H9 (cell line): ENCODE results near the gene ZNF106. TPM values are rescaled to one million over a fixed set of nuclear protein-coding genes. Genes with fewer than 3 reads are reported as not detected.

Experiments used
- DNase-seq: peaks from one replicate; pipeline ENCODE4 v3.0.0-alpha.2; 2017
- H2AFZ ChIP-seq: one replicate; pipeline ENCODE4 v1.6.1; 2013; ENCODE audit warnings: mild to moderate bottlenecking, low read length, control low read depth, moderate library complexity
- H2AK5ac ChIP-seq: 2 replicates; pipeline ENCODE4 v1.6.1; 2013; ENCODE audit warnings: low read length, control low read depth, mixed read lengths; ENCODE audit not compliant: insufficient read length
- H2BK120ac ChIP-seq: one replicate; pipeline ENCODE4 v1.6.1; 2013; ENCODE audit warnings: low read depth, mild to moderate bottlenecking, low read length, control low read depth, inconsistent platforms; ENCODE audit not compliant: poor library complexity, severe bottlenecking
- H2BK12ac ChIP-seq: 2 replicates; pipeline ENCODE4 v1.6.1; 2013; ENCODE audit warnings: low read length, control low read depth, mixed read lengths, low read depth; ENCODE audit not compliant: insufficient read length
- H2BK15ac ChIP-seq: 2 replicates; pipeline ENCODE4 v1.6.1; 2013; ENCODE audit warnings: low read depth, low read length, control low read depth
- H2BK20ac ChIP-seq: one replicate; pipeline ENCODE4 v1.6.1; 2013; ENCODE audit warnings: low read depth, mild to moderate bottlenecking, low read length, control low read depth, inconsistent platforms; ENCODE audit not compliant: poor library complexity, severe bottlenecking
- H2BK5ac ChIP-seq: 2 replicates; pipeline ENCODE4 v1.6.1; 2013; ENCODE audit warnings: low read length, control low read depth, mixed read lengths; ENCODE audit not compliant: insufficient read length
- H3K14ac ChIP-seq: 2 replicates; pipeline ENCODE4 v1.6.1; 2013; ENCODE audit warnings: low read length, control low read depth; ENCODE audit not compliant: insufficient read depth
- H3K18ac ChIP-seq: 2 replicates; pipeline ENCODE4 v1.6.1; 2013; ENCODE audit warnings: low read depth, mild to moderate bottlenecking, mixed read lengths, low read length, control low read depth; ENCODE audit not compliant: insufficient read length
- H3K23ac ChIP-seq: 2 replicates; pipeline ENCODE4 v1.6.1; 2013; ENCODE audit warnings: low read length, control low read depth, mixed read lengths, low read depth; ENCODE audit not compliant: insufficient read length
- H3K23me2 ChIP-seq: 2 replicates; pipeline ENCODE4 v1.6.1; 2013; ENCODE audit warnings: low read depth, mild to moderate bottlenecking, mixed read lengths, low read length, control low read depth; ENCODE audit not compliant: insufficient read length, poor library complexity, severe bottlenecking
- H3K27ac ChIP-seq: 2 replicates; pipeline ENCODE4 v1.5.1; 2013; ENCODE audit warnings: low read length, control low read depth, mixed read lengths, low read depth; ENCODE audit not compliant: insufficient read length
- H3K27me3 ChIP-seq: 2 replicates; pipeline ENCODE4 v1.6.1; 2013; ENCODE audit warnings: low read length, control low read depth, inconsistent platforms; ENCODE audit not compliant: insufficient read depth
- H3K4ac ChIP-seq: 2 replicates; pipeline ENCODE4 v1.6.1; 2013; ENCODE audit warnings: low read depth, mild to moderate bottlenecking, control low read depth, inconsistent platforms, low read length, moderate library complexity
- H3K4me1 ChIP-seq: 2 replicates; pipeline ENCODE4 v1.6.1; 2013; ENCODE audit warnings: low read length, control low read depth, inconsistent platforms; ENCODE audit not compliant: insufficient read depth
- H3K4me2 ChIP-seq: 2 replicates; pipeline ENCODE4 v1.6.1; 2013; ENCODE audit warnings: low read length, control low read depth, mixed read lengths; ENCODE audit not compliant: insufficient read length, insufficient read depth
- H3K56ac ChIP-seq: 2 replicates; pipeline ENCODE4 v1.6.1; 2013; ENCODE audit warnings: low read depth, mild to moderate bottlenecking, mixed read lengths, low read length, control low read depth; ENCODE audit not compliant: insufficient read length
- H3K79me1 ChIP-seq: 2 replicates; pipeline ENCODE4 v1.6.1; 2013; ENCODE audit warnings: low read depth, mild to moderate bottlenecking, moderate library complexity, low read length, control low read depth, inconsistent platforms; ENCODE audit not compliant: insufficient read depth, poor library complexity, severe bottlenecking
- H3K79me2 ChIP-seq: 2 replicates; pipeline ENCODE4 v1.6.1; 2013; ENCODE audit warnings: low read length, control low read depth, inconsistent platforms; ENCODE audit not compliant: insufficient read depth
- H3K9ac ChIP-seq: 2 replicates; pipeline ENCODE4 v1.6.1; 2013; ENCODE audit warnings: low read length, control low read depth, mixed read lengths; ENCODE audit not compliant: insufficient read length; ENCODE audit errors: extremely low read depth
- H3K9me3 ChIP-seq: one replicate; pipeline ENCODE4 v1.6.1; 2013; ENCODE audit warnings: low read depth, low read length, inconsistent platforms; ENCODE audit not compliant: control insufficient read depth
- H3T11ph ChIP-seq: one replicate; pipeline ENCODE4 v1.6.1; 2013; ENCODE audit warnings: mild to moderate bottlenecking, low read length, control low read depth, inconsistent platforms
- H4K20me1 ChIP-seq: one replicate; pipeline ENCODE4 v1.6.1; 2013; ENCODE audit not compliant: control insufficient read depth, insufficient read length, insufficient read depth
- H4K5ac ChIP-seq: 2 replicates; pipeline ENCODE4 v1.6.1; 2013; ENCODE audit warnings: low read depth, mild to moderate bottlenecking, mixed read lengths, low read length, control low read depth; ENCODE audit not compliant: insufficient read length
- H4K8ac ChIP-seq: replicated peaks from 2 replicates; pipeline ENCODE4 v1.6.1; 2013; ENCODE audit warnings: low read length, control low read depth, mixed read lengths, low read depth; ENCODE audit not compliant: insufficient read length
- H4K91ac ChIP-seq: 2 replicates; pipeline ENCODE4 v1.6.1; 2013; ENCODE audit warnings: low read depth, mild to moderate bottlenecking, moderate library complexity, mixed read lengths, low read length, control low read depth; ENCODE audit not compliant: insufficient read length
- H3K27ac Mint-ChIP-seq, 3 experiments: 2 replicates in 2 of 3; 3 replicates in 1 of 3; pipeline ENCODE4 v1.8.0; 2020 to 2021; ENCODE audit warnings: mixed read lengths in 3 of 3, mild to moderate bottlenecking in 1 of 3, moderate library complexity in 1 of 3
- H3K27me3 Mint-ChIP-seq: 2 replicates; pipeline ENCODE4 v1.8.0; 2021; ENCODE audit warnings: low read depth, mild to moderate bottlenecking, moderate library complexity, mixed read lengths
- H3K36me3 Mint-ChIP-seq, 3 experiments: 2 replicates in 2 of 3; 3 replicates in 1 of 3; pipeline ENCODE4 v1.8.0; 2020 to 2021; ENCODE audit warnings: low read depth in 3 of 3, mixed read lengths in 3 of 3; ENCODE audit not compliant: insufficient read depth in 1 of 3
- H3K4me1 Mint-ChIP-seq, 2 experiments: 2 replicates each; pipeline ENCODE4 v1.8.0; 2020; ENCODE audit warnings: mixed read lengths in 2 of 2
- H3K4me3 Mint-ChIP-seq, 2 experiments: 2 replicates in 1 of 2; 3 replicates in 1 of 2; pipeline ENCODE4 v1.8.0; 2020 to 2021; ENCODE audit warnings: mild to moderate bottlenecking in 2 of 2, mixed read lengths in 2 of 2, moderate library complexity in 1 of 2
- H3K9me3 Mint-ChIP-seq, 2 experiments: 2 replicates in 1 of 2; 3 replicates in 1 of 2; pipeline ENCODE4 v1.8.0; 2020; ENCODE audit warnings: mild to moderate bottlenecking in 2 of 2, mixed read lengths in 2 of 2, moderate library complexity in 1 of 2
- WGBS: extraction: QIAGEN DNeasy Blood & Tissue Kit; methylation state at CpG from one replicate; pipeline ENCODE4 v1.1.7; 2013; ENCODE audit warnings: missing lambda C conversion rate, low lambda C conversion rate, mixed read lengths; ENCODE audit not compliant: insufficient read length; ENCODE audit errors: extremely low coverage; 5-methylcytosine and 5-hydroxymethylcytosine counted together
- total RNA-seq: library from RNA; stranded (reverse); gene quantifications from 2 replicates; pipeline ENCODE4 v1.2.1, GENCODE V29; 2021
- TF ChIP-seq, protein P1 (sequence below): fragments of 200-600 bp; sonication (generic); conservative IDR thresholded peaks from 3 replicates; pipeline ENCODE4 v1.8.0; 2021; ENCODE audit warnings: antibody characterized with exemption, mild to moderate bottlenecking

The ZNF106 gene
- total RNA-seq, 1 experiment from 2014 or later, result 55.0 TPM

DNA sequence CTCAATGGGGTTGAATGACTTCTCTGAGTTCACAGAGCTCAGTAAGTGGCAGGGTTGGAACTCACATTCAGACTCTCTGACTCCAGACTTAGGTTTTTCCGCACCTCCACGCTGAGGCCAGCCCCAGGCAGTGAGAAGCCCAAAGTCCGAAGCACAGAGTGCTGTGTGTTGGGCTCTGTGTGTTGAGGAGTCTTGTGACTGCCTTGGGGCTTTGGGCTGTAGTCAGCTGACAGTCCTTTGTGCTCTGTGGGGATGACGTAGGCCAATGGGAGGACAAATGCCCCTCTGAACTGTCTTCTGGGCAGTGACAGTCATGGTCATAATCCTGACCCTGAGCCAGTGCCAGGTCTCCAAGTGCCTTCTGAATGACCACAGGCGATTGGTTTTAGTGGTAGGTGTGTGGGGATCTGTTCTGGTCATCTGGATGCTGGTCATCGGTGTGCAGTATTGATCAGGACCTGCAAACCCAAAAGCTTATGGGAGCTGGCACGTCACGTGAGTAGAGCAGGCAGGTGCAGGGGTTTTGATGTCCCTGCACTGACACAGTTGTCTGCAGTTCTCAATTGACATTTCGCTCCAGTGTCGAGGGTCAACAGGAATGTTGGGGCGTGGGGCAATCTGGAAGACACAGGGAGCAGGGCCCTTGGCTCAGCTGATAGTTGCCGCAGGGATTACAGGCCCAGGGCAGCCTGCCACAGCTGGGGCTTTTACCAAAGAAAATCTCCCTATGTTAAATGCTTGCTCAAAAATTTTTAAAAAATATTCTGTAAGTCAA lies 86.3 kb downstream of the ZNF106 start:
- TF ChIP-seq, protein P1, sequence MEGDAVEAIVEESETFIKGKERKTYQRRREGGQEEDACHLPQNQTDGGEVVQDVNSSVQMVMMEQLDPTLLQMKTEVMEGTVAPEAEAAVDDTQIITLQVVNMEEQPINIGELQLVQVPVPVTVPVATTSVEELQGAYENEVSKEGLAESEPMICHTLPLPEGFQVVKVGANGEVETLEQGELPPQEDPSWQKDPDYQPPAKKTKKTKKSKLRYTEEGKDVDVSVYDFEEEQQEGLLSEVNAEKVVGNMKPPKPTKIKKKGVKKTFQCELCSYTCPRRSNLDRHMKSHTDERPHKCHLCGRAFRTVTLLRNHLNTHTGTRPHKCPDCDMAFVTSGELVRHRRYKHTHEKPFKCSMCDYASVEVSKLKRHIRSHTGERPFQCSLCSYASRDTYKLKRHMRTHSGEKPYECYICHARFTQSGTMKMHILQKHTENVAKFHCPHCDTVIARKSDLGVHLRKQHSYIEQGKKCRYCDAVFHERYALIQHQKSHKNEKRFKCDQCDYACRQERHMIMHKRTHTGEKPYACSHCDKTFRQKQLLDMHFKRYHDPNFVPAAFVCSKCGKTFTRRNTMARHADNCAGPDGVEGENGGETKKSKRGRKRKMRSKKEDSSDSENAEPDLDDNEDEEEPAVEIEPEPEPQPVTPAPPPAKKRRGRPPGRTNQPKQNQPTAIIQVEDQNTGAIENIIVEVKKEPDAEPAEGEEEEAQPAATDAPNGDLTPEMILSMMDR, result no peak
- H3K27ac Mint-ChIP-seq, result no peak overlapping the region
- H2AFZ ChIP-seq, result no peak overlapping the region
- H3K9me3 Mint-ChIP-seq, result no peaks in the 10 kb centered on the region
- no peaks in the 10 kb centered on the region for H3K4me1 ChIP-seq
- H2BK12ac ChIP-seq, result no peak overlapping the region
- no peak overlapping the region for H4K91ac ChIP-seq
- no peaks in the 10 kb centered on the region for H3K27me3 ChIP-seq
- H3K27ac ChIP-seq, result no peak overlapping the region
- WGBS, result no CpG with 5 or more reads among the region's 12 CpGs
- H4K20me1 ChIP-seq, result no peaks in the 10 kb centered on the region
- no peak overlapping the region for H3T11ph ChIP-seq
- H2AK5ac ChIP-seq, result no peak overlapping the region
- DNase-seq, result no peak
- no peak overlapping the region for H2BK20ac ChIP-seq
- no peak overlapping the region for H2BK120ac ChIP-seq
- no peaks in the 10 kb centered on the region for H3K27me3 Mint-ChIP-seq
- H3K56ac ChIP-seq, result no peak overlapping the region
- H3K18ac ChIP-seq, result no peak overlapping the region
- no peaks in the 10 kb centered on the region for H3K79me1 ChIP-seq
- H4K5ac ChIP-seq, result no peak overlapping the region
- no peak overlapping the region for H2BK5ac ChIP-seq
- H4K8ac ChIP-seq, result no peak overlapping the region
- no peak overlapping the region for H3K23ac ChIP-seq
- H3K4me1 Mint-ChIP-seq, result no peaks in the 10 kb centered on the region
- H3K14ac ChIP-seq, result no peak overlapping the region
- no peaks in the 10 kb centered on the region for H3K9me3 ChIP-seq
- no peaks in the 10 kb centered on the region for H3K79me2 ChIP-seq
- no peak overlapping the region for H3K4me3 Mint-ChIP-seq
- no peak overlapping the region for H3K9ac ChIP-seq
- H3K23me2 ChIP-seq, result no peaks in the 10 kb centered on the region
- H3K4me2 ChIP-seq, result no peak overlapping the region
- no peaks in the 10 kb centered on the region for H3K36me3 Mint-ChIP-seq
- no peak overlapping the region for H3K4ac ChIP-seq
- H2BK15ac ChIP-seq, result no peak overlapping the region
